ENCODE measurements around the gene ATF7IP2.

DNA sequence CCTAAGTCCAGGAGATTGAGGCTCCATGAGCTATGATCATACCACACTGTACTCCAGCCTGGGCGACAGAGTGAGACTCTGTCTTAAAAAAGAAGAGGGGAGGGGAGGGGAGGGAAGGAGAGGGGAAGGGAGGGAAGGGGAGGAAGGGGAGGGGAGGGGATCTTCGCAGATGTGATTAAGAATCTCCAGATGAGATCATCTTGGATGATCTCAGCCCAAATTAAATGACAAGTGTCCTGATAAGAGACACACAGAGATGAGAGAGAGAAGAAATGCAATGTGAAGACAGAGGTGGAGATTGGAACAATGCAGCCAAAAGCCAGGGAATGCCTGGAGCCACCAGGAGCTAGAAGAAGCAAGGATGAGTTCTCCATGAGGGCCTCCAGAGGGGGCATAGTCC, 124.4 kb downstream of the ATF7IP2 start:
- TF ChIP-seq, protein P1, sequence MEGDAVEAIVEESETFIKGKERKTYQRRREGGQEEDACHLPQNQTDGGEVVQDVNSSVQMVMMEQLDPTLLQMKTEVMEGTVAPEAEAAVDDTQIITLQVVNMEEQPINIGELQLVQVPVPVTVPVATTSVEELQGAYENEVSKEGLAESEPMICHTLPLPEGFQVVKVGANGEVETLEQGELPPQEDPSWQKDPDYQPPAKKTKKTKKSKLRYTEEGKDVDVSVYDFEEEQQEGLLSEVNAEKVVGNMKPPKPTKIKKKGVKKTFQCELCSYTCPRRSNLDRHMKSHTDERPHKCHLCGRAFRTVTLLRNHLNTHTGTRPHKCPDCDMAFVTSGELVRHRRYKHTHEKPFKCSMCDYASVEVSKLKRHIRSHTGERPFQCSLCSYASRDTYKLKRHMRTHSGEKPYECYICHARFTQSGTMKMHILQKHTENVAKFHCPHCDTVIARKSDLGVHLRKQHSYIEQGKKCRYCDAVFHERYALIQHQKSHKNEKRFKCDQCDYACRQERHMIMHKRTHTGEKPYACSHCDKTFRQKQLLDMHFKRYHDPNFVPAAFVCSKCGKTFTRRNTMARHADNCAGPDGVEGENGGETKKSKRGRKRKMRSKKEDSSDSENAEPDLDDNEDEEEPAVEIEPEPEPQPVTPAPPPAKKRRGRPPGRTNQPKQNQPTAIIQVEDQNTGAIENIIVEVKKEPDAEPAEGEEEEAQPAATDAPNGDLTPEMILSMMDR (IDR thresholded peaks at IDR 0.05), result no peak
- no peak for TF ChIP-seq POLR2AphosphoS5 (IDR thresholded peaks at IDR 0.05; ENCODE audit: low read depth, low read length)
